ENCODE data around the gene SMCP. TPM values are rescaled to one million over a fixed set of nuclear protein-coding genes. Genes with fewer than 3 reads are reported as not detected.

SMCP gene
- total RNA-seq, 1 donor from 2014 or later = not detected

DNA sequence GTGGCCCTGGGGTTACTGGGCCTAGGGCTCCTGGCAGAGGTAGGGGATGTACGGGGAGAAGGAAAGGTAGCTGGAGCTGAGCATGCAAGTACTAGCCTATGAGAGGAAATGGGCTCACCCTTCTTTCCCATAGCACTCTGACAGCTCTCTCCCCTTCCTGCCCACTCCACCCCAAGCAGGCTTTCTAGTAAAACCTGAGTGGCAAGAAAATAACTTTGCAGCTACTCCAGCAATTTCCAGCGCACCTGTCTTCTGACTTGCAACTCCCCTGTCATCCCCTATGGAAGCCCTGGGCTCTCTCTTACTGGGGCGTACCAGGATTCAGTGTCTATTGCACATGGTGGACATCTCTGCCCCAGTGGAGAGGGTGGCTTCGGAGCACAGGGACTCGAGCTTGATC lies 23.5 kb downstream of the SMCP start:
- no peaks in the 10 kb centered on the region for H3K9me3 ChIP-seq
- no peaks in the 10 kb centered on the region for H3K36me3 ChIP-seq
- intact Hi-C loops (cut with DNase I) = no loop called here
- DNase-seq (no peak), ATAC-seq (no peak)
- no peak overlapping the region for H3K27ac ChIP-seq
- TF ChIP-seq, protein P1, sequence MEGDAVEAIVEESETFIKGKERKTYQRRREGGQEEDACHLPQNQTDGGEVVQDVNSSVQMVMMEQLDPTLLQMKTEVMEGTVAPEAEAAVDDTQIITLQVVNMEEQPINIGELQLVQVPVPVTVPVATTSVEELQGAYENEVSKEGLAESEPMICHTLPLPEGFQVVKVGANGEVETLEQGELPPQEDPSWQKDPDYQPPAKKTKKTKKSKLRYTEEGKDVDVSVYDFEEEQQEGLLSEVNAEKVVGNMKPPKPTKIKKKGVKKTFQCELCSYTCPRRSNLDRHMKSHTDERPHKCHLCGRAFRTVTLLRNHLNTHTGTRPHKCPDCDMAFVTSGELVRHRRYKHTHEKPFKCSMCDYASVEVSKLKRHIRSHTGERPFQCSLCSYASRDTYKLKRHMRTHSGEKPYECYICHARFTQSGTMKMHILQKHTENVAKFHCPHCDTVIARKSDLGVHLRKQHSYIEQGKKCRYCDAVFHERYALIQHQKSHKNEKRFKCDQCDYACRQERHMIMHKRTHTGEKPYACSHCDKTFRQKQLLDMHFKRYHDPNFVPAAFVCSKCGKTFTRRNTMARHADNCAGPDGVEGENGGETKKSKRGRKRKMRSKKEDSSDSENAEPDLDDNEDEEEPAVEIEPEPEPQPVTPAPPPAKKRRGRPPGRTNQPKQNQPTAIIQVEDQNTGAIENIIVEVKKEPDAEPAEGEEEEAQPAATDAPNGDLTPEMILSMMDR (IDR thresholded peaks at IDR 0.05) = no peak
- H3K4me1 ChIP-seq = no peaks in the 10 kb centered on the region
- H3K27me3 ChIP-seq (ENCODE audit: low read depth) = no peaks in the 10 kb centered on the region
- no peak overlapping the region for H3K4me3 ChIP-seq

DNA sequence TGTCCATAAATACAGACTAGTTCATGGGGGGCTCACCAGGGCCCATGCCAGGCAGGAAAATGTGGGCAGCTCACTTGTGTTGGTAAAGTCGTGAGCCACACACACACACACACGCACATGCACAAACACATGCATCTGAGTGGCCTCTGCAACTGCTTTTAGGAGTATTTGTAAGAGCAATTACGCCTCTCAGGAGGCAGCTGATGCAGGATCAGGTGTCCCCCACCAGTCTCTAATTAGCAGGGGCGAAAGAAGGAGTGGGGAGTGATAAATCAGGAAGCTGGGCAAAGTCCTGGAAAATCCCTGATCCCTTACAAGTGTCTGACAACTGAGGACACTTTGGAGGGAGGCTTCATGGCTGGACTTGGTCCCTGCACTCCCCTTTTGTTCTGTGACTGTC lies 24.5 kb downstream of the SMCP start:
- Histone ChIP-seq H3K9me3 (no peaks in the 10 kb centered on the region), H3K27me3 (ENCODE audit: low read depth) (no peaks in the 10 kb centered on the region), H3K4me3 (no peak overlapping the region), H3K4me1 (no peaks in the 10 kb centered on the region), H3K27ac (no peak overlapping the region), H3K36me3 (no peaks in the 10 kb centered on the region)
- TF ChIP-seq, protein P1 (IDR thresholded peaks at IDR 0.05) = no peak
- DNase-seq = no peak
- ATAC-seq = no peak
- intact Hi-C loops (cut with DNase I) = no loop called here

DNA sequence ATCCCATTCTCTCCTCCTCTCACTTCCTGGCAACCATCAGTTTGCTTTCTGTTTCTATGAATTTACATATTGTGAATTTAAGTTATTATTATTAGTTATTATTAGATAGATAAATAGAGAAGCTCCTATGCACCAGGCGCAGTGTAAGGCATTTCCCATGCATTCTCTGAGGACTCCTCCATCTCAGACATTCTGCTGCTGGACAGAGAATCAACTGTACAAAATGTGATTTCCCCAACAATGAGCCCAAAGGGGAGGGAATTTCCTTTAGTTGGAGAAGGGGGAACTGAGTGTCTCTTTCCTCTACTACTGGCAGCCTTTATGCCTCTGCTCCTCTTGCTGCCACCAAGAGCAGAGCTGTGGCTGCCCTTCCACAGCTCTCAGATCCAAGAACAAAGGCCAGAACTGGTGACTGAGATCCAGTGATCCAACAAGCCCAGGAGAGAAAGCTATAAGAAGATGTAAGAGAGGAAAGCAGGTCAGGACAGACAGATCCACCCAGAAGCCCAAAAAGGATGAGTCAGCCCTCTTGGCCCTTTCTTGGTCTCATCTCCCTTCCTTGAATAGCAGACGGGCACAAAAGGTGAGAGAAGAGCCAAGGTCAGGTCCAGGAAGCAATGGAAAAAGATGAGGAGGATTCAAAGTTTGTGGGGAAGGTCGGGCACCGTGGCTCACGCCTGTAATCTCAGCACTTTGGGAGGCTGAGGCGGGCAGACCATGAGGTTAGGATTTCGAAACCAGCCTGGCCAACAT lies 26.7 kb downstream of the SMCP start:
- ATAC-seq = no peak
- no peaks in the 10 kb centered on the region for H3K9me3 ChIP-seq
- DNase-seq = no peak
- H3K27me3 ChIP-seq (ENCODE audit: low read depth) = no peaks in the 10 kb centered on the region
- H3K4me3 ChIP-seq = no peak overlapping the region
- H3K36me3 ChIP-seq = no peaks in the 10 kb centered on the region
- no peaks in the 10 kb centered on the region for H3K4me1 ChIP-seq
- no peak overlapping the region for H3K27ac ChIP-seq
- intact Hi-C loops (cut with DNase I) = no loop called here
- TF ChIP-seq, protein P1 (IDR thresholded peaks at IDR 0.05) = no peak

DNA sequence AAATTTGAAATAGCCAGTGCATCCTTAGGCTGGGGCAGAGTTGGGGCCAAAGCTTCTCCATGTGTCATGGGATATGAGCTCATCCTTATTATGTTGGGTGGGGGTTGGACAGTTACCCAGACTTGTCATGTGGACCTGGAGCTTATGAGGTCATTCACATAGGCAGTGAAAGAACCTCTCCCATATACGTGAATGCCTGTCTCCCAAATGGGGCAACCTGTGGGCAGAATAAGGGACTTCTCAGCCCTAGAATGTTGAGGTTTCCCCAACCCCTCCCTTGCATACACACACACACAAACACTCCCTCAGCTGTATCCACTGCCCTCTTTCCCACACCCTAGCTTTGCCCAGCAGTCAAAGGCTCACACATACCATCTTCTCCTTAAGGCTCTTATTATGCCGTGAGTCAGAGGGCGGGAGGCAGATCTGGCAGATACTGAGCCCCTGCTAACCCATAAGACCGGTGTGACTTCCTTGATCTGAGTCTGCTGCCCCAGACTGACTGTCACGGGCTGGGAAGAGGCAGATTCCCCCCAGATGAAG lies 28.0 kb downstream of the SMCP start:
- TF ChIP-seq, protein P1 (IDR thresholded peaks at IDR 0.05) = no peak
- Histone ChIP-seq H3K4me3 (no peak overlapping the region), H3K9me3 (no peaks in the 10 kb centered on the region), H3K27ac (no peak overlapping the region), H3K4me1 (no peaks in the 10 kb centered on the region), H3K36me3 (no peaks in the 10 kb centered on the region), H3K27me3 (ENCODE audit: low read depth) (no peaks in the 10 kb centered on the region)
- ATAC-seq (no peak), DNase-seq (no peak)
- intact Hi-C loops (cut with DNase I) = no loop called here

DNA sequence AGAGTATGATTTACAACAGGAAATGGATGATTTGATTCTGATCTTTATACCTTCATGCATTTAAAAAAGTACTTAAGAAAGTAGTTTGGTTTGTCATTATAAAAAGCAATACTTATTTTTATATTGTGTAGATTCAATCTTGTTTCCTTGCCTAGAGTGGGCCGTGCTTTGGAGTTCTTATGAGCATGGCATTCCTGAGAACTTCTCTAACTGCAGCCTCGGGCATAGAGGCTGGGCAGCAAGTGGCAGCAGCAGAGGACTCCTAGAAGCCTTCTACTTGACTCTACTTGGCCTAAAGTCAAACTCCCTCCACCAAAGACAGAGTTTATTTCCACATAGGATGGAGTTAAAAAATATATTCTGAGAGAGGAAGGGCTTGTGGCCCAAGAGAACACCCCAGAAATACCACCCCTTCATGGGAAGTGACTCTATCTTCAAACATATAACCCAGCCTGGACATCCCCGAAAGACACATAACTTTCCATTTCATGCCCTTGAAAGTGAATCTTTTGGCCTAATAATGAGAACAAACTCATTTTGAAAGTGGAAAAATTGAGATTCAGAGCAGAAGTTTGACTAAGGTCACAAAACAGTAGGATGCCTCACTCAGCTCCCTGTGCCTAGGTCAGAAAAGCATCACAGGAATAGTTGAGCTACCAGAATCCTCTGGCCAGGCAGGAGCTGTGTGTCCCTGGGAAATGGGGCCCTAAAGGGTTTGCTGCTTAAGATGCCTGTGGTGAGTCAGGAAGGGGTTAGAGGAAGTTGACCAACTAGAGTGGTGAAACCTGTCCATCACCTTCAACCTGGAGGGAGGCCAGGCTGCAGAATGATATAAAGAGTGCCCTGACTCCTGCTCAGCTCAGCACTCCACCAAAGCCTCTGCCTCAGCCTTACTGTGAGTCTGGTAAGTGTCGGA lies 29.8 kb downstream of the SMCP start, which contains the start of gene IVL:
Gene IVL, plus strand, starts transcription at position 861 of the 916 bp plus-strand sequence. CDS start 1,252 bp downstream, outside the sequence.
- Histone ChIP-seq H3K4me1 (no peaks in the 10 kb centered on the region), H3K27me3 (ENCODE audit: low read depth) (no peaks in the 10 kb centered on the region), H3K27ac (no peak within 1 kb of the TSS), H3K36me3 (no peaks in the 10 kb centered on the region), H3K4me3 (no peak within 1 kb of the TSS), H3K9me3 (no peaks in the 10 kb centered on the region)
- TF ChIP-seq, protein P1 (IDR thresholded peaks at IDR 0.05) = no peak
- intact Hi-C loops (cut with DNase I) = no loop called here
- ATAC-seq (peak in 1 of 2 donors; percentile 71), DNase-seq (no peak)
